ENCODE data around the gene GREB1L.
A peak's percentile ranks its signal among the peaks of the same experiment; 100 is the strongest.

The GREB1L gene

DNA sequence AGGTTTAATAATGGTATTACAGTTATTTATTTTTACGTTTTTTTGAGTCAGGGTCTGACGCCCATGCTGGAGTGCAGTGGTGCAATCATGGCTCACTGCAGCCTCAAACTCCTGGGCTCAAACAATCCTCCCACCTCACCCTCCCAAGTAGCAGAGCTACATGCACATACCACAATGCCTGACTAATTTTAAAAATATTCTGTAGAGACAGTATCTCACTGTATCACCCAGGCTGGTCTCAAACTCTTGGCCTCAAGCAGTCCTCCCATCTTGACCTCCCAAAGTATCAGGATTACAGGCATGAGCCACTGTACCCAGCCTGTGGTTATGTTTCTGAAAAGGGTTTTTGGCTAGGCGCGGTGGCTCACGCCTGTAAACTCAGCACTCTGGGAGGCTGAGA is 237.7 kb downstream of the GREB1L start:
- no peaks in the 10 kb centered on the region for H3K79me2 ChIP-seq (ENCODE audit: control insufficient read depth, insufficient read depth, low read length, unreplicated experiment)
- no peak overlapping the region for H3K27ac ChIP-seq (ENCODE audit: low read depth, low read length)
- H3K4me3 ChIP-seq (ENCODE audit: low read depth, low read length) = no peak overlapping the region
- no peaks in the 10 kb centered on the region for H3K36me3 ChIP-seq (ENCODE audit: insufficient read depth, low read length)
- no peak overlapping the region for H2AFZ ChIP-seq (ENCODE audit: low read length, unreplicated experiment)
- H3K27me3 ChIP-seq (ENCODE audit: insufficient read depth, low read length) = no peaks in the 10 kb centered on the region
- H3K4me1 ChIP-seq (ENCODE audit: control insufficient read depth, insufficient read depth, low read length, unreplicated experiment) = peaks cover 1% of the 10 kb centered on the region

DNA sequence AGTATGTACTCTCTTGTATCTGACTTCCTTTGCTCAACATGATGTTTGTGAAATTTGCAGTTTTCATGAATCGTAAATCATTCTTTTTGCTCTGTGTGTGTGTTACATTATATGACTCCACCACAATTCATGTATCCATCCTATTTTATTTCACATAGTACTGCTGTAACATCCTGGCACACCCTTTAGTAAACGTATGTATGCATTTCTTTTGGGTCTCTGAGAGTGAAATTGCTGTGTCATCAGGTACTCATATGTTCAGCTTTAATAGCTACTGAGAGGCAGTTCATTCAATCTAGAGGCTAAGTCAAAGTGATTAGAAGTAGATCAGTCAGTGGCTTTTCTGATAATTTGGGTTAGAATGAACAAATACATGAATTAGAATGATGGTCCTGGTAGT is 239.7 kb downstream of the GREB1L start:
- Histone ChIP-seq H3K4me3 (ENCODE audit: low read depth, low read length) (no peak overlapping the region), H3K4me1 (ENCODE audit: control insufficient read depth, insufficient read depth, low read length, unreplicated experiment) (peaks cover 12% of the 10 kb centered on the region), H3K36me3 (ENCODE audit: insufficient read depth, low read length) (no peaks in the 10 kb centered on the region), H3K79me2 (ENCODE audit: control insufficient read depth, insufficient read depth, low read length, unreplicated experiment) (no peaks in the 10 kb centered on the region), H2AFZ (ENCODE audit: low read length, unreplicated experiment) (no peak overlapping the region), H3K27me3 (ENCODE audit: insufficient read depth, low read length) (no peaks in the 10 kb centered on the region), H3K27ac (ENCODE audit: low read depth, low read length) (no peak overlapping the region)

DNA sequence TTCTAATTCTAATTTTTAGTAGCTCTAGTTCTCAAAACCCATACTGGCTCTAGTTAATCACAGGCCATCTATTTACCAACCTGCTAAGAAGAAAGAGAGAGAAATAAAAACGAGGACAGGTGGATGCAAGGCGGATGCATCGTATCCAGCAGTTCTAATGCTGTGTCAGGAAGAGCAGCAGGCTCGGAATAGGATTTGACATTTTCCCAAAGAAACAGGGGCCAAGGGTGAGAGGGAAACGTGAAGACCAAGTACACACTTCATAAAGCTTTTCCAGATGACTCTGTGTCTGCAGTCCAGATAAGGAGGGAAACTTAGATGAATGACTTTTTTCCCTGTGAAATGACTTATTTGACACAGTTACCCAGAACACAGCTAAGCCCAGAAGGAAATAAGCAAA is 241.0 kb downstream of the GREB1L start:
- Histone ChIP-seq H3K27me3 (ENCODE audit: insufficient read depth, low read length) (no peaks in the 10 kb centered on the region), H2AFZ (ENCODE audit: low read length, unreplicated experiment) (no peak overlapping the region), H3K79me2 (ENCODE audit: control insufficient read depth, insufficient read depth, low read length, unreplicated experiment) (no peaks in the 10 kb centered on the region), H3K4me1 (ENCODE audit: control insufficient read depth, insufficient read depth, low read length, unreplicated experiment) (peaks cover 12% of the 10 kb centered on the region), H3K27ac (ENCODE audit: low read depth, low read length) (no peak overlapping the region), H3K4me3 (ENCODE audit: low read depth, low read length) (no peak overlapping the region), H3K36me3 (ENCODE audit: insufficient read depth, low read length) (no peaks in the 10 kb centered on the region)

DNA sequence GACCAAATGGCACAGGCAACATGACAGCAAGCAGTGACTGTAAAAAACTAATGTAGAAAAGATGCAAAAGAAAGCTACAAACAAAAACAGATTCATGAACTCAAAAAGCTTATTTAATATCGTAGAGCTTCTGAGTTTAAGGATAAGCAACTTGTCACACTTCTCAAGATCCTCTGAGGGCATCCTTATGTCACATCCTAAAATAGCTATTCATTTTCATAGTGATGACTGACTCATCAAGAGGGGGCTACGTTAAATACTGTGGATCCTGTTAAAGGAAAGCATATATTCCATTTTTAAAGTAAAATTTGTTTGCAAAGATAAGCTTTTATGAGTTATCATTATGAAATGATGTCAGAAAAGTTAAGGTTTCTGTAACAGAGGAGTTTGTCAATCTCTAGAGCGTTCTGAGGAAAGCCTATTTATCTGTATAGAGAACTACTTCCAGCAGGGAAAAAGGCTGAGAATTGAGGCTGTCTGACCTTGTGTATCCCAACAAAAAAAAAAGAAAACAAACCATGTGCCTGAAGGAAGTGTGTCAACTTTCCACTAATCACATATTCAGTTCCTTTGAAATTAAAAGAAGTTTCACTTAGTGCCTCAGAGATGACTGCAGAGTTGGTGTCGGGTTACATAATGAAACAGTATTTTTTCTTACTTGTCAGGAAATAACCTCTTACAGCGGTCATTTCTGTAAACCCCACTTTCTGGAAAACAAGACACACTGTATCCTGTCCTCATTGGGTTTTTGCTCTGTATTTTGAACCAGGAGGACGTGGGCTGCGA is 243.0 kb downstream of the GREB1L start:
- H3K27me3 ChIP-seq (ENCODE audit: insufficient read depth, low read length) = no peaks in the 10 kb centered on the region
- peak overlapping the region; percentile 82 for H2AFZ ChIP-seq (ENCODE audit: low read length, unreplicated experiment)
- peak overlapping the region; percentile 42; the same call in 1 of the 2 replicates for H3K4me3 ChIP-seq (ENCODE audit: low read depth, low read length)
- no peaks in the 10 kb centered on the region for H3K36me3 ChIP-seq (ENCODE audit: insufficient read depth, low read length)
- H3K27ac ChIP-seq (ENCODE audit: low read depth, low read length) = peak overlapping the region; percentile 39; the same call in 1 of the 2 replicates
- no peaks in the 10 kb centered on the region for H3K79me2 ChIP-seq (ENCODE audit: control insufficient read depth, insufficient read depth, low read length, unreplicated experiment)
- H3K4me1 ChIP-seq (ENCODE audit: control insufficient read depth, insufficient read depth, low read length, unreplicated experiment) = peaks cover 12% of the 10 kb centered on the region

DNA sequence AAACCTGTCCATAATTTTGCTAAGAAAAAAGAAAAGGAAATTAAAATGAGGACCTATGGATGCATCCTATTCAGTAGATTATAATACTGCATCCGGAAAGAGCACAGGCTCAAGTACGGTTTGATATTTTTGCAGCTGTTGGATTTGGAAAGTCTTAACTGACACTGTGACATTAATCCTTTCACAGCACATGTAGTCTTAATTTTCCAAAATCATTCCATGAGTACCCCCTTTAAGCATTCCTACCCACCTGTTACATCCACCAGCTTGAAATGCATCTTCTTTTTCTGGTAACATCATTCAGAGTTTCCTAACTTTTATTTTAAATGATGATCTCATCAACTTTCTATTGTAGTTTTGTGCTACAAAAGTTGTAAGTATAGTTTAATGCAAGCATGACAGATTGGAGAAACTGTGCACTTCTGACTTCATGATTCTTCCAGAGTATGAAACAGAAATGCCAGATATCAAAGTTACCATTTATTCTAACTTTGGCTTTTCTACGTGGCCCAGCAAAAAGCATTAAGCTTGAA is 244.9 kb downstream of the GREB1L start:
- no peak overlapping the region for H3K27ac ChIP-seq (ENCODE audit: low read depth, low read length)

DNA sequence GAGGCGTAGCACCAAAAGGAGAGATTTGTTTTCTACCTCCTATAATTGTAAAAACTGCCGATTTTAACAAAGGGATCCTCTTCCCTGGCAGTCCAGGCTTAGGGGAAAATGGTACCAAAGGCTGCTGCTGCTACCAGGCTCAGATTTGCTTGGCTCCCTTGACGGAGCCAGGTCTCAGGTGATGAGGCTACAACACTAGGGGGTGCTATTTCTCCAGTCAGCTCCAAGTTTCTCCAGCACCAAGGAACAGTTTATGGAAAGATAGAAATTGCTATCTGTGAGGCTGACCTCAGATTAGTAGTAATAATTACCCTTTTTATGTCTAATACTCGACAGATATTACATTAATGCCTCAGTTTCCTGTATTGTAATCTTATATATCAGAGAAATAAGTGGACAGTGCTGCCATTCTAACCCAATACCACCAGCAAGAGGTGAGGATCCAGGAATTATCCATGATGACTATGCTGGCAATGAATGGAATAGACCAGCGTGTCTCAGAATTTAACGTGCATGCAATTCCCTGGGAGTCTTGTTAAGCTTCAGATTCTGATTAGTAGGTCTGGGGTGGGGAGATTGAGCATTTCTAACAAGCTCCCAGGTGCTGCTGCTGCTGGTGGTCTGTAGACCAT is 247.2 kb downstream of the GREB1L start:
- Histone ChIP-seq H3K4me1 (ENCODE audit: control insufficient read depth, insufficient read depth, low read length, unreplicated experiment) (peaks cover 12% of the 10 kb centered on the region), H3K36me3 (ENCODE audit: insufficient read depth, low read length) (no peaks in the 10 kb centered on the region), H3K27ac (ENCODE audit: low read depth, low read length) (no peak overlapping the region), H3K79me2 (ENCODE audit: control insufficient read depth, insufficient read depth, low read length, unreplicated experiment) (no peaks in the 10 kb centered on the region), H2AFZ (ENCODE audit: low read length, unreplicated experiment) (no peak overlapping the region), H3K27me3 (ENCODE audit: insufficient read depth, low read length) (no peaks in the 10 kb centered on the region), H3K4me3 (ENCODE audit: low read depth, low read length) (no peak overlapping the region)

More for the DNA sequence above, 244.9 kb downstream of the GREB1L start:
- Histone ChIP-seq H2AFZ (ENCODE audit: low read length, unreplicated experiment) (no peak overlapping the region), H3K27me3 (ENCODE audit: insufficient read depth, low read length) (no peaks in the 10 kb centered on the region), H3K4me1 (ENCODE audit: control insufficient read depth, insufficient read depth, low read length, unreplicated experiment) (peaks cover 12% of the 10 kb centered on the region), H3K79me2 (ENCODE audit: control insufficient read depth, insufficient read depth, low read length, unreplicated experiment) (no peaks in the 10 kb centered on the region), H3K4me3 (ENCODE audit: low read depth, low read length) (no peak overlapping the region), H3K36me3 (ENCODE audit: insufficient read depth, low read length) (no peaks in the 10 kb centered on the region)

DNA sequence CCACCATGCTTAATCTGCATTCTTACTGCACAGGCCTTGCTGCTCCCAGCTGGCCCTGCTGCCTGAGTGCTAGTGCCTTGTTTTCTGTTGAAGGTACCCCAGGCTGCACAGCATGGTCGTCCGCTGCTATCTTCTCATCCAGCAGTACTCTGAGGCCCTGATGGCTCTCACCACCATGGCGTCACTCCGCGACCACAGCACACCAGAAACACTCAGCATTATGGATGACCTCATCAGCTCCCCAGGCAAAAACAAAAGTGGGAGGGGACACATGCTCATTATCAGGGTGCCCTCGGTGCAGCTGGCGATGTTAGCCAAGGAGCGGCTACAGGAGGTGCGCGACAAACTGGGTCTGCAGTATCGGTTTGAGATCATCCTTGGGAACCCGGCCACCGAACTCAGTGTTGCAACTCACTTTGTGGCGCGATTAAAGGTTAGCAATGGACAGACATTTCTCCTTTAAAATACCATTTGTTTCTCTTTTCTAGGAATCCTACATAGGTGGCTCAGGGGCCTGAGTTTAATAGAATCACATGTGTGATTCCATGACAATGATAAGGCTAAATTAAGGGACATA is 248.0 kb downstream of the GREB1L start:
- H3K27ac ChIP-seq (ENCODE audit: low read depth, low read length) = no peak overlapping the region
- peaks cover 8% of the 10 kb centered on the region for H3K4me1 ChIP-seq (ENCODE audit: control insufficient read depth, insufficient read depth, low read length, unreplicated experiment)
- no peak overlapping the region for H2AFZ ChIP-seq (ENCODE audit: low read length, unreplicated experiment)
- no peaks in the 10 kb centered on the region for H3K27me3 ChIP-seq (ENCODE audit: insufficient read depth, low read length)
- no peaks in the 10 kb centered on the region for H3K79me2 ChIP-seq (ENCODE audit: control insufficient read depth, insufficient read depth, low read length, unreplicated experiment)
- H3K4me3 ChIP-seq (ENCODE audit: low read depth, low read length) = no peak overlapping the region
- no peaks in the 10 kb centered on the region for H3K36me3 ChIP-seq (ENCODE audit: insufficient read depth, low read length)

DNA sequence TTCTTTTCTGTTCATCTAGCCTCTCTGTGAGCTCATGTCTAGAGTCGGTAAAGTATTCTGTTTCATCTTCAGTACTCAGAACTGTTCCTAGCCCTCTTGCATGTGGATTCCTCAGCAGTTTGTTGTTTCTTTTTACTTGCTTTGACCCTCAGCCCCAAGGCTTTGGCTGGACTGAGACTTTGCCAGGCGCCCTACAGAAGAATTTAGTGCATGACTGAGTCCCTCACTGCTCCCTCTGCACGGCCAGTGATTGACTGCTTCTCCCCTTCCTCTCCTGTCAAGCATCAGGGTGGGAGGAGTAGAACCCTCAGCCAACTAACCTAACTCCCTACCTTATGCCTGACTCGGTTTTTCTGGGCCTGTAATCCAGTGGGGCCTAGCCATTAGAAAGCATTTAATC is 248.7 kb downstream of the GREB1L start:
- no peaks in the 10 kb centered on the region for H3K79me2 ChIP-seq (ENCODE audit: control insufficient read depth, insufficient read depth, low read length, unreplicated experiment)
- no peaks in the 10 kb centered on the region for H3K27me3 ChIP-seq (ENCODE audit: insufficient read depth, low read length)
- H3K36me3 ChIP-seq (ENCODE audit: insufficient read depth, low read length) = no peaks in the 10 kb centered on the region
- H3K27ac ChIP-seq (ENCODE audit: low read depth, low read length) = no peak overlapping the region
- H3K4me3 ChIP-seq (ENCODE audit: low read depth, low read length) = no peak overlapping the region
- peaks cover under 1% of the 10 kb centered on the region for H3K4me1 ChIP-seq (ENCODE audit: control insufficient read depth, insufficient read depth, low read length, unreplicated experiment)
- no peak overlapping the region for H2AFZ ChIP-seq (ENCODE audit: low read length, unreplicated experiment)

DNA sequence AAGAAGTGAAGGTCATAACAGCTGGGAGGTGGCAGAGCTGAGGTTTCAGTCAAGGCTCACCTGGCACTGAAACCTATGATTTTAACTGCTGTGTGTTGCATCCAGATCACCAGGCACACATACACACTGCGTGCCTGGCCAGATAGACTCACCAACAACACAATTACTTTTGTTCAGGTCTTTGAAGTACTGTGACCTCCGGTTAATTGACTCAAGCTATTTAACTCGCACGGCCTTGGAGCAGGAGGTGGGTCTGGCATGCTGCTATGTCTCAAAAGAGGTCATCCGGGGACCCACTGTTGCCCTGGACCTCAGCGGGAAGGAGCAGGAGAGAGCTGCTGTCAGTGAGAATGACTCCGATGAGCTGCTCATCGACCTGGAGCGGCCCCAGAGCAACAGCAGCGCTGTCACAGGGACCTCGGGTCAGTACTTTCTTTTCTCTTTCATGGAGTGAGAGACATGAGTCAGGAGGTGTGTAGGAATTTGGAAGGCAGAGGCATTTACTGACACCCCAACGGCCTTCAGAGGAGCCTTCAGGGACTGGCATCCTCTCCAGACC is 254.3 kb downstream of the GREB1L start:
- no peaks in the 10 kb centered on the region for H3K36me3 ChIP-seq (ENCODE audit: insufficient read depth, low read length)
- H2AFZ ChIP-seq (ENCODE audit: low read length, unreplicated experiment) = no peak overlapping the region
- H3K79me2 ChIP-seq (ENCODE audit: control insufficient read depth, insufficient read depth, low read length, unreplicated experiment) = no peaks in the 10 kb centered on the region
- no peaks in the 10 kb centered on the region for H3K27me3 ChIP-seq (ENCODE audit: insufficient read depth, low read length)
- no peak overlapping the region for H3K4me3 ChIP-seq (ENCODE audit: low read depth, low read length)
- no peaks in the 10 kb centered on the region for H3K4me1 ChIP-seq (ENCODE audit: control insufficient read depth, insufficient read depth, low read length, unreplicated experiment)
- H3K27ac ChIP-seq (ENCODE audit: low read depth, low read length) = no peak overlapping the region

DNA sequence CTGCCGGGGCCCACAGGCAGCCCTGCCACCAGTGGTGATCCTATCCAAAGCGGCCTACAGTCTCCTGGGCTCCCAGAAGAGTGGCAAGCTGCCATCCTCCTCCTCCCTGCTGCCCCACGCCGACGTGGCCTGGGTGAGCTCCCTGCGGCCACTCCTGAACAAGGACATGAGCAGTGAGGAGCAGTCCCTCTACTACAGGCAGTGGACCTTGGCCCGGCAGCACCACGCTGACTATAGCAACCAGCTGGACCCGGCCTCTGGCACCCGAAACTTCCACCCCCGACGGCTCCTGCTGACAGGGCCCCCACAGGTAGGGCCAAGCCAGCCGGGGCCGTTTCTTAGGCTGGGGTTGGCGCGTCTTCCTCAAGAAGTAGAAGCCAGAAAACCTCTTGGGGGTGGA is 258.0 kb downstream of the GREB1L start:
- Histone ChIP-seq H3K4me3 (ENCODE audit: low read depth, low read length) (no peak overlapping the region), H3K27ac (ENCODE audit: low read depth, low read length) (no peak overlapping the region), H3K27me3 (ENCODE audit: insufficient read depth, low read length) (no peaks in the 10 kb centered on the region), H2AFZ (ENCODE audit: low read length, unreplicated experiment) (no peak overlapping the region), H3K79me2 (ENCODE audit: control insufficient read depth, insufficient read depth, low read length, unreplicated experiment) (no peaks in the 10 kb centered on the region), H3K36me3 (ENCODE audit: insufficient read depth, low read length) (no peaks in the 10 kb centered on the region), H3K4me1 (ENCODE audit: control insufficient read depth, insufficient read depth, low read length, unreplicated experiment) (no peaks in the 10 kb centered on the region)

All from ACC112 (cell line).